GM18909 (cell line): ENCODE results near the gene TTYH3.
"Not testable (repeated sequence)": the region's sequence is repeated elsewhere in the genome, so short reads cannot be mapped to it uniquely, and the experiment has no call there.

Source experiments
- ATAC-seq: cut with Tn5 transposase; IDR thresholded peaks from one replicate; pipeline ENCODE4 v1.9.1; 2021; ENCODE audit warnings: mild to moderate bottlenecking; ENCODE audit not compliant: unreplicated experiment, poor library complexity

TTYH3 gene

GRCh38 chr7:2661602-2662272 is 30.0 kb downstream of the TTYH3 start:
- no peak for ATAC-seq

- no peak for ATAC-seq
Measured at GRCh38 chr7:2662273-2663120, 30.7 kb downstream of the TTYH3 start.

- ATAC-seq = no peak
Measured at GRCh38 chr7:2663121-2663886, 31.5 kb downstream of the TTYH3 start.

GRCh38 chr7:2663960-2664359 is 32.2 kb downstream of the TTYH3 start:
- no peak for ATAC-seq

GRCh38 chr7:2665359-2665791 is 33.6 kb downstream of the TTYH3 start:
- no peak for ATAC-seq

GRCh38 chr7:2666155-2666554 is 34.4 kb downstream of the TTYH3 start:
- no peak for ATAC-seq

- ATAC-seq = no peak
Measured at GRCh38 chr7:2666588-2667250, 34.9 kb downstream of the TTYH3 start.

GRCh38 chr7:2667843-2668242 is 36.1 kb downstream of the TTYH3 start:
- no peak for ATAC-seq

GRCh38 chr7:2668401-2668800 is 36.6 kb downstream of the TTYH3 start:
- no peak for ATAC-seq

GRCh38 chr7:2670171-2670570 is 38.4 kb downstream of the TTYH3 start:
- ATAC-seq = no peak

- ATAC-seq = peak; percentile 47
Measured at GRCh38 chr7:2670720-2671391, 39.1 kb downstream of the TTYH3 start.

GRCh38 chr7:2673214-2673613 is 41.4 kb downstream of the TTYH3 start:
- ATAC-seq = not testable (repeated sequence)

- no peak for ATAC-seq
Measured at GRCh38 chr7:2673934-2674333, 42.1 kb downstream of the TTYH3 start.

- no peak for ATAC-seq
Measured at GRCh38 chr7:2675256-2675764, 43.5 kb downstream of the TTYH3 start.

- ATAC-seq = not testable (repeated sequence)
Measured at GRCh38 chr7:2676576-2676975, 44.8 kb downstream of the TTYH3 start.

- ATAC-seq = not testable (repeated sequence)
Measured at GRCh38 chr7:2678454-2678853, 46.7 kb downstream of the TTYH3 start.

GRCh38 chr7:2679135-2680127 is 47.6 kb downstream of the TTYH3 start:
- ATAC-seq = not testable (repeated sequence)

- ATAC-seq = no peak
Measured at GRCh38 chr7:2680256-2680655, 48.5 kb downstream of the TTYH3 start.
